Astrocyte of the cerebellum (primary cell): ENCODE results near the gene SOWAHB.

Experiments
- DNase-seq: peaks from one replicate; pipeline ENCODE4 v3.0.0-alpha.2; 2011; ENCODE audit warnings: low read depth
- H3K4me3 ChIP-seq: 2 replicates; pipeline ENCODE4 v1.5.1; 2011; ENCODE audit warnings: mild to moderate bottlenecking, low read depth, low read length, moderate library complexity
- CTCF ChIP-seq: IDR thresholded peaks from 2 replicates; pipeline ENCODE4 v1.5.1; 2012; ENCODE audit warnings: low read length, low read depth, moderate library complexity, mild to moderate bottlenecking; ENCODE audit errors: missing control alignments
- in situ Hi-C: cut with HindIII; loops from 2 replicates; pipeline ENCODE4 v1.10.0; 2017; ENCODE audit warnings: low sequenced_read_pairs

The SOWAHB gene

GRCh38 chr4:76858319-76858718 is 39.6 kb downstream of the SOWAHB start:
- no peak for DNase-seq
- TF ChIP-seq CTCF: no peak
- H3K4me3 ChIP-seq: no peak overlapping the region
- in situ Hi-C loops: no loop called here

- H3K4me3 ChIP-seq: no peak overlapping the region
- TF ChIP-seq CTCF: no peak
- DNase-seq: no peak
- in situ Hi-C loops: no loop called here
Observed at GRCh38 chr4:76857074-76857409, 40.9 kb downstream of the SOWAHB start.

GRCh38 chr4:76856243-76857073 is 41.5 kb downstream of the SOWAHB start:
- H3K4me3 ChIP-seq: no peak overlapping the region
- DNase-seq: peak; percentile 61
- in situ Hi-C loops: no loop called here
- no peak for TF ChIP-seq CTCF

GRCh38 chr4:76854858-76855257 is 43.1 kb downstream of the SOWAHB start:
- in situ Hi-C loops: loop anchor here (5.0 kb wide), 1 partner anchor 37 kb away; no protein-coding TSS in a partner anchor
- no peak for TF ChIP-seq CTCF
- no peak for DNase-seq
- no peak overlapping the region for H3K4me3 ChIP-seq

- no peak overlapping the region for H3K4me3 ChIP-seq
- TF ChIP-seq CTCF: no peak
- DNase-seq: no peak
- in situ Hi-C loops: loop anchor here (5.0 kb wide), 1 partner anchor 41 kb away; no protein-coding TSS in a partner anchor
Observed at GRCh38 chr4:76851375-76851774, 46.6 kb downstream of the SOWAHB start.

- H3K4me3 ChIP-seq: no peak overlapping the region
- no peak for TF ChIP-seq CTCF
- in situ Hi-C loops: loop anchor here (5.0 kb wide), 1 partner anchor 42 kb away; no protein-coding TSS in a partner anchor
- peak; percentile 96 for DNase-seq
Observed at GRCh38 chr4:76850010-76850441, 47.9 kb downstream of the SOWAHB start.
